CD1c-positive myeloid dendritic cell (primary cell): Measurements from ENCODE around the gene SRD5A1.
A peak's percentile ranks its signal among the peaks of the same experiment; 100 is the strongest.

ENCODE experiments used
- DNase-seq: peaks from one replicate; pipeline ENCODE4 v3.0.0-alpha.2; 2016; ENCODE audit errors: extremely low spot score

SRD5A1 gene

DNA sequence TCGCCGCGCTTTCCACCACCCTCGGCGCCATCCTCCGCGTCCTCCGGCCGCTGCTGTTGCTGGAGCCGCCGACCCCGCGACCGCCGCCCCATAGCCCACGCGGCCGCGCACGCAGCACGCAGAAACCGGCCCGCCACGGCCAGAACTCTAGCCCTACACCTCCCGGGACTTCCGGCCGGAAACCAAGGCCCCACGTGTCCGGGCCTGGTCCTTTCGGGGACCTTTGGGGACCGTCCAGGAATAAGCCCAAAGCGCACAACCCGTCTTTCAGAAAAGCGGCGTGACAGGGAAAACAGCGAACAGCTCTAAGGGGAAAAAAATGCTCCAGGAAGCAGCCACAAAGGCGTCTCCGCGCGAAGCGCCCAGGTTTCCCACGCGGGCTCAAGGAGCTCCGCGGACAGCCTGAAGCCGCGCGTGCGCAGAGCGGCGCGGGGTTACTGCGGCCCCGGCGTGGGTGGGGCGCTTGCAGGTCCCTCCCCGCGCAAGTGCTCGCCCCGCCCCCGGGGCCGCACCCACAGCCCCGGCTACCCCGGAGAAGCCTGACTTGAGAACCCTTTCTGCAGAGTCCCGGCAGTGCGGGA lies at the start of gene SRD5A1, which contains the start of gene NSUN2:
Gene SRD5A1, plus strand, starts transcription at position 553 of the 581 bp plus-strand sequence. CDS start 137 bp downstream, outside the sequence.
Gene NSUN2, minus strand, starts transcription at position 157 of the 581 bp plus-strand sequence. Its CDS starts 65 bp downstream, at position 92.
- peak; percentile 98 for DNase-seq

DNA sequence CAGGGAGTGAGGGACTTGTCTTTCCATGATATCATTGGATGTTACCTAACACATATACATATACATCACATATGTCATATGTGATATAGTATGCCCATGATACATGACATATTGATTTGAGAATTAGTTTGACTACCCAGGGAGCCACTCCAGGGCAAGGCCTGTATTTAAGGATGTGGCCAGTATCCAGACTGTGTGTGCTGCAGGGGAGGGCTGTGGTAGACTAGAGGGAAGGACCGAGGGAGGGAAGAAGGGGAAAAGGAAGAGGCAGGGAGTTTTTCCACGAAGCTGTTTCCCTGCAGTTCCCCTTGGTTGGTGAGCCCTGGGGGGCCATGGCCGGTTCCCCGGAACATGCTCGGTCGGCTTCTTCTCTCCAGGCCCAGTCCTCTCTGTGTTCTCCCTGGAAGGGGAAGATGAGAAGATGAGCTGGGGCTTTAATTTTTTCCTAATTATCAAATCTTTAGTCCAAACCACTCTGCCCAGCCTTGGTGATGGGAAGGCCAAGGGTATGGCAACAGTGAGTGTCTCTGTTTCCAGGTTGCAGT lies 49.1 kb upstream of the SRD5A1 start:
- DNase-seq: no peak

- no peak for DNase-seq
Measured at GRCh38 chr5:6584727-6585126, 48.5 kb upstream of the SRD5A1 start.

DNA sequence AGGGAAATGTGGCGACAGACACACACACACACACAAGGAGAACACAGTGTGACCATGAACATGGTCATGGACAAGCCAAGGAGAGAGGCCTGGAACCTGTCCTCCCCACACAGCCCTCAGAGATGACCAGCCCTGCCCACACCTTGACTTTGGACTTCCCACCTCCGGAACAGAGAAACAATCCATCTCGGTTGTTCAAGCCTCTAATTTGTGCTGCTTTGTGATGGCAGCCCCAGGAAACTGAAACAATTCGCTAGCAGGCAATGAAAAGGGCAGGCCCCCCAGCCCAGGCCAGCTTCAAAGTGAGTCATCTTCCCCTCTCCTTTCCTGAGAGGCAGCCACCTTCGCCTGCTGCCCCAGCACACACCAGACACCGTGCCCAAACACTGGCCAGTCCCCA lies 48.1 kb upstream of the SRD5A1 start:
- no peak for DNase-seq

GRCh38 chr5:6585939-6586646 lies 47.1 kb upstream of the SRD5A1 start:
- DNase-seq: no peak

DNA sequence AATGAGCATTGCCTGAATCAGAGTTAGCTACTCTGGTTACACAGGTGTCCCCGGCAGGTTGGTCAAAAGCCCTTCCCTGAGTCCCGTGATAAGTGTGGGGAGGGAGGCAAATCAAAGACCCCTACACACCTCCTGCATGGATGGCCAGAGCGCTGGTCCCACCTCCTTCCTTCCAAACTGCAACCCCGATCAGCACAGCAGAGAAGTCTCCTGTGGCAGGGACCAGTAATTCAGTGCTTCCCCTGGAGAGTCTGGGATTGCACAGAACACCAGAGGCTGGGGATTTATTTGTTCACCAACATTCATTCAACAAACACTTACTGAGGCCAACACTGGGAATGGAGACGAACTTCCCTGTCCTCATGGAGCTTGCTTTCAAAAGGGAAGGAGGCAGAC lies 46.6 kb upstream of the SRD5A1 start:
- no peak for DNase-seq

DNA sequence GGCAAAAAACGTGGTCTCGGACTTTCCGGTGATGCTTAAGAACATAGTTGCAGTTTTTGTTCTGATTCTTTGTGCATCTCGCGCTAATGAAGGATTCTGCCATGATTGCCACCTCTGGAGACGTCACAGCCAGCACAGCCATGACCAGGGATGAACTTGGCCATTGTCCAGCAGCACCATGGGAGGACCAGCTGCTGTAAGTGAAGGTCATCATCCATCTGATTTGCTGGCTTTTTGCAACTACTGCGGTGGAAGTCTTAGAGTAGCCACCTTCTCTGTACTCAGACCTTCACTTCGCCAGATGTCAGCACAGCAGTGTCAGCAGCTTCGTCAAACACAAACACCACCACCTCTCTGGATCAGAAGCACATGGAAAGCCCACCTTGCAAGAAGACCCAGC lies 46.1 kb upstream of the SRD5A1 start:
- no peak for DNase-seq

DNA sequence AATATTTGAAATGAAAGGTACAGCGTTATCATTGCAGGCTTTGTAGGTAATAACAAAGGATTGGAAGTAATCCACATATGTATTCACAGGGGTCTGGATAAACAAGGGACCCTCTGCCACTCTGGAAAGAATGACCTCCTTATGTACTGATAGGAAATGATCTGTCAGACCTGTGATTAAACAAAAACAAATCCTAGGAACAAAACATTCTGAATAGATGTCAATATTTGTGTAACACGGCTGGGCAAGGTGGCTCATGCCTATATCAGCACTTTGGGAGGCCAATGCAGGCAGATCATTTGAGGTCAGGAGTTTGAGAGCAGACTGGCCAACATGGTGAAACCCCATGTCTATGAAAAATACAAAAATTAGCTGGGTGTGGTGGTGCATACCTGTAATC lies 42.7 kb upstream of the SRD5A1 start:
- no peak for DNase-seq

- DNase-seq: no peak
Measured at GRCh38 chr5:6591671-6592288, 41.5 kb upstream of the SRD5A1 start.

DNA sequence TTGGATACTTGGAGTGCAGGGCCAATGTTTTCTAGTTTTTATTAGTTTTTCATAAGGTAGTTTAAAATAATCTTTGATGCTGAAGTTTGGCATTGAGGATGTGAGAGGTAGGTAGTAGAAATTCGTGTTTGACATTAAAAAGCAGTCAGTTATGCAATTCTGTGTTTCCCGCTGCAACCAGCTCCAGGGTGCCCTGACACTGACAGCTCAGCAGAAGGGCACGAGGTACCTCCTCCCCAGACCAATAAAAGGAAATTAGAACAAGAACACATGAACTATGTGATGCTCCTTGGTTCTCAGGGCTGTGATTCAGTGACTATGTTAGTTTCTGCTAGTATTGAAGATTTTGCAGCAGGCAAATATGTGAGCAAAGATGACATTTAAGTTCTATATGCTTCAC lies 40.6 kb upstream of the SRD5A1 start:
- no peak for DNase-seq

DNA sequence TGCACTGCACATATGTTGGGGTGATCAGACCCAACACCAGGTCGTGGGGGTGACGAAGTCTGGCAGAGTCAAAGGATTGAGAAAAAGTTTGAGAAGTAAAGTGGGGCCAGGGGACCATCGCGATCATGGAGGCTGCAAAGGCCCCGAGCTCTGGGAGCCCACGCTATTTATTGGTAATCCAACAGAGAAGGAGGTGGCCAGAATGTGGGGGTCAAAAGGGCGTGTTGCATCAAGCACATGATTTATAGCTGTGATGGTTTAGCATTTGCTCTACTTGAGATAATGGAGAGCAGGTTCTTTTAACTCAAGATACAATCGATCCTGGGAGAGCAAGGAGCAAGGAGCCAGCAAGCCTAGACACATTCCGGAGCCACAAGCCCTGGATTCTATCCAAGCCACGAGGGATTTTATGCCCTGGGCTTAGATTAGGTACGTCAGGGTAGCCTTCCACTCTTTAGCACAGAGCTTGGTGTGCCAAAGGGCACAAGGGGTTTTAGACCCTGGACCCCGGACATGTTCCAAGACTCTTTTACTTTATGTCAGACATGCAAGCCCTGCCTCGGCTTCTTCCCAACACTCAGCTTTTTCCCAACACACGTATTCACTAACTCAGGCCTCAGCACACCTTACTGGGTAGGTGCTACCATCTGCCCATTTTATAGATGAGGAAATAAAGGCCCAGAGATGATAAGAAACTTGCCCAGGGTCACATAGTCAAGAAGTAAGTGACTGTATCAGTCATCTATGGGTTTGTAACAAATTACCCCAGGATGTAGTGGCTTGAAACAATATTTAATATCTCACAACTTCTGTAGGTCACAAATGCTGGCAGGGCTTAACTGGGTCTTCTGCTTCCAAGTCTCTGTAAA lies 39.9 kb upstream of the SRD5A1 start:
- DNase-seq: no peak

DNA sequence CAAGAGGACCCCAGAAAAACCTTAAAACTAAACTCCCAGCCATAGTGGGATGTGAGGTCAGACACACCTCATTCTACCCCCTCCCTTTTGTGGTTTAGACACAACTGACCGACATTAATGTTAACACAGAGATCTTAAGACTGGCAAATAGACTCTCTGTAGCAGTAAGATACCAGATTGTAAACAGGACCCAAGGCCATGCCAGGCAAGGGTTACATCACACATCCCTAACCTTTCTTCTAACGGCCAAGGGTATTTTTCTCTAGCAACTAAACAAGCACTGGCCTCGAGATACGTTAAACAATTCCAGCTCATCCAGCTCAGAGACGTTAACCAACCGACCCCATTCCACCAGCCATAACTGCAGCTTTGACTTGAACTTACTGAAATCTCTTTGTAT lies 39.2 kb upstream of the SRD5A1 start:
- no peak for DNase-seq

- DNase-seq: no peak
Measured at GRCh38 chr5:6595405-6595804, 37.8 kb upstream of the SRD5A1 start.

GRCh38 chr5:6596388-6596787 lies 36.9 kb upstream of the SRD5A1 start:
- DNase-seq: no peak

DNA sequence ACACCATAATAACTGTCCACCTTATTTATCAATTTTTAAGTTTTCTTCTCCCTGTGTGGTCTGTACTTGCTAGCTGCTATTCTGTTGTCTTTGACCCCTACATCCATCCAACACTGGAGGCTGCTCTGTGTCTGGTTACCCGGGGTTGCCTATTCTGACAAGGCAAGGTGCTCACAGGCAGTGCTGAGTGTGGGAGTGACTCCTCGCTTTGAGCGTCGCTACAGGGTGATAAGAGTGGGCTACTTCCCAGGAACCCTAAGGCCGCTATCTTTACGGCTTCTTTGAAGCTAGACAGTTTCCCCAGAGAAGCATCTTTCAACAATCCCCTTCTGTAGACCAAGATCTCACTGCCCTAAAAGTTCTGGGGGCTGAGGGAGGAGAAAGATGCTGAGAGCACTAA lies 35.7 kb upstream of the SRD5A1 start:
- no peak for DNase-seq

DNA sequence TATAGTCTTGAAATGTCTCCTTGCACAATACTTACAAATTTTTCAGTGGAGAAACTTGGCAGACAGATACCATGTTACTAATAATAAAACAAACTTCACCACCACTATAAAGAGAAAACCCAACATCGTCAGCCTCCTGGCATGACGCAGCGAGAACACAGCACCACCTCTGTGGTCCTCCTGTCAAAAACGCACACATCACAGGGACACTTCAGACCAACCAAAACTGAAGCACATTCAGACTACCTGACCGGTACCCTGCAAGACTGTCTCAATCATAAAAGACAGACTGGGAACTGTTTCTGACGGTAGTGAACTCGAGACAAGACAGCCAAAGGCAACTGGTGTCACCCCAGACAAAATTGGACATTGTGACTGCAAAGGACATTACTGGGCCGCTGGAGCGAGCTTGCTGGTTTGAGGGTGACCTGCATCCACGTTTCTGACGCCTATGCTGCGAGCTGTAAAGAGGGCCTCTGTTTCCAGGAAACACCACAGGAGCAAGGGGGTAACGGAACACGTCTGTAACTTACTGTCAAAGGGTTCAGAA lies 34.8 kb upstream of the SRD5A1 start:
- no peak for DNase-seq

DNA sequence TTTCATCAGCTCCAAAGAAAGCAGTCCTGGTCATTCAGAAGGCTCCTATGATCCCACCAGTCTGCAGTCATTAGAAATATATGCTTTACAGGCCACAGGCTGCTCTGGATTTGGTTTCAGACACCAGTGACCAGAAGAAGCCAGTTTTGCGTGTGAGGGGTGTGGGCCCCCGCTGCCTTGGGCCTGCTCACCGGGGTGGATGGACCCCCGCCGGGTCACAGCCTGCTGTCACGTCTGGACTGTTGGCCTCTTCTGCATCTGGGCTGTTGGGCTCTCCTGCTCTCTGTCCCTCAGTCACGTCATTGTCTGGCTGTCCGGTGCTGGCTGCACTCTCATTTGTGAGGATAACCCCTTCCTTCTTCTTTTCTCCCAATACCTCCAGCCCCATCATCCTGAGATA lies 33.5 kb upstream of the SRD5A1 start:
- DNase-seq: no peak

- DNase-seq: no peak
Measured at GRCh38 chr5:6601271-6601670, 32.0 kb upstream of the SRD5A1 start.

DNA sequence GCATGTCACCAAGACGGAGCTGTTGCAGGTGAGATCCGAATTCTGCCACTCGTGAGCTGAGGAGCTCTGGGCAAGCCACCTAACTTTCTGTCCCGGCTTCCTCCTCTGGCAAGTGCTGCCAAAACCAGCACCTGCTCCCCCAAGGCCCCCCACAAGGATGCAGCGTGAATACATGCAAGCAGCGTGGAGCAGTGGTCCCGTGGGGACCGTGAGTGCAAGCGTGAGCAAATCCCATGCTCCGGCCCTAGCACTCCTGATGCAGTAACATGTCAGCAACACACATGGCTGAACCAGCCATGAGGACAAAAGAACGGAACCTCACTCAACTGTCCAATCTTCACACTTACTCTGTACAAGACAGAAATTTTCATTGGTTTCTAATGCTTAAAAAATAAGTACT lies 31.4 kb upstream of the SRD5A1 start:
- no peak for DNase-seq

GRCh38 chr5:6602441-6602840 lies 30.8 kb upstream of the SRD5A1 start:
- no peak for DNase-seq

DNA sequence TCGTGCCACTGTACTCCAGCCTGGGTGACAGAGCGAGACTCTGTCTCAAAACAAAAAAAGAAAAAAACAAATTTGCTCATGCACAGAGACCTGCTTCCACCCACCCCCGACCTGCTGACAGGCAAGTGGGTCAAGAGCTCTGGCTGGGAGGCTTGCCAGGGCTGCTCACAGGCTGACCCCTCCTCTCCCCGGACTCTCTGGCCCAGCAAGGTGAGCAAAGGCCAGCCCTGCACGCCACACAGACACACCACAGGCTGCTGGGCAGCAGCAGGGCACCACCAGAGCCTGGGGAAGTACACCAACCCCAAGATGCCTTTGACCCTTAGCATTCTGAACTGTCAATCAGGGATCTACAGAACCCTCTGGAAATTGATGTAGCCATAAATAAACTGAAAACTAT lies 29.6 kb upstream of the SRD5A1 start:
- no peak for DNase-seq

DNA sequence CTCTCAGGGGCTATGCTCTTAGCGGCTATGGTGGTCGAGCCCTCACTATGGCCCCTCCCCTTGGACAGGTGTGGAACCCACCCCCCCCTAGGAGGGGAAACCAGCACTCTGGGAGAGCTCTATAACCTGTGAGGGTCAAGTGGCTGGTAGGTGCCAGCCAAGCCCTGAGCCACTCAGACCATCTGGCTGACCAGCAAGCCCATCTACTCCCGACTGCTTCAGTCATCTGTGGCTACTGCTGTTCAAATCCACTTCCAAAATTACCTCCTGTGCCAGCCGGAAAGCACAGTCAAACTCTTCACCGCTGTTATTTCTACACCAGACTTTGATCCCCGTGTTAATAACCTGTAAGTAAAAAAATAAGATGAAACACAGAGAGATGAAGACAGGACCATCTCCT lies 28.9 kb upstream of the SRD5A1 start:
- no peak for DNase-seq
